Kidney (tissue), 14 donors: ENCODE results near the gene MITF. TPM values are rescaled to one million over a fixed set of nuclear protein-coding genes. Genes with fewer than 3 reads are reported as not detected.

ENCODE experiments used
- DNase-seq, 5 donors: peaks; one replicate each; pipeline ENCODE4 v3.0.0-alpha.2; 2013 to 2020
- FAIRE-seq: peaks from 2 replicates; lab custom pipeline; 2012; peaks lifted over from hg19 to GRCh38; lab: Jason Lieb, UNC
- H3K27ac ChIP-seq, 2 donors: one replicate each; pipeline ENCODE4 v1.7.0; 2013; ENCODE audit warnings: low read depth in 2 of 2, low read length in 2 of 2, inconsistent platforms in 1 of 2
- H3K27me3 ChIP-seq: one replicate; pipeline ENCODE4 v1.7.1; 2013; ENCODE audit warnings: low read length, inconsistent platforms; ENCODE audit not compliant: control insufficient read depth, insufficient read depth
- H3K36me3 ChIP-seq, 3 donors: one replicate each; pipeline versions ENCODE4 v1.7.0 to v1.7.1; 2013; ENCODE audit warnings: low read length in 3 of 3, control low read depth in 1 of 3, inconsistent platforms in 1 of 3; ENCODE audit not compliant: insufficient read depth in 3 of 3, control insufficient read depth in 2 of 3
- H3K4me1 ChIP-seq, 3 donors: one replicate each; pipeline versions ENCODE4 v1.7.0 to v1.7.1; 2013; ENCODE audit warnings: low read length in 3 of 3, inconsistent platforms in 1 of 3, low read depth in 1 of 3; ENCODE audit not compliant: control insufficient read depth in 2 of 3, insufficient read depth in 2 of 3
- H3K4me3 ChIP-seq, 3 donors: one replicate each; pipeline versions ENCODE4 v1.7.0 to v1.8.1; 2013; ENCODE audit warnings: low read length in 3 of 3, control low read depth in 1 of 3, inconsistent platforms in 1 of 3
- H3K9ac ChIP-seq, 3 donors: one replicate each; pipeline versions ENCODE4 v1.7.0 to v1.7.1; 2013; ENCODE audit warnings: low read length in 3 of 3, control low read depth in 1 of 3, inconsistent platforms in 1 of 3
- H3K9me3 ChIP-seq, 3 donors: one replicate each; pipeline versions ENCODE4 v1.7.0 to v1.7.1; 2013; ENCODE audit warnings: low read length in 3 of 3, control low read depth in 1 of 3, inconsistent platforms in 1 of 3; ENCODE audit not compliant: control insufficient read depth in 2 of 3, insufficient read depth in 1 of 3
- CTCF ChIP-seq: IDR thresholded peaks from 3 replicates; pipeline ENCODE4 v1.5.1; 2012; ENCODE audit warnings: mild to moderate bottlenecking, moderate library complexity, borderline replicate concordance; ENCODE audit not compliant: insufficient read depth; ENCODE audit errors: extremely low read depth
- intact Hi-C: fragments of 100-400 bp; cut with DNase I; formaldehyde crosslinking; loops from one replicate; pipeline ENCODE4 v1.11.1; 2022
- polyA plus RNA-seq: library from polyadenylated mRNA; stranded (reverse); fragments of 350-450 nt; fragmentation: Illumina TruSeq; extraction: RNeasy Lipid Tissue Mini Kit (QIAGEN cat#74804); gene quantifications from one replicate; pipeline ENCODE4 v1.2.3, GENCODE V29; 2014; ENCODE audit warnings: low read depth, low replicate concordance; ENCODE audit not compliant: insufficient read depth
- total RNA-seq: library from RNA; stranded (reverse); fragmentation: NEBNext Ultra II Directional; extraction: Animal tissue kit (Norgen Biotek cat#: 25700); gene quantifications from one replicate; pipeline ENCODE4 v1.2.1, GENCODE V29; 2021
- donor health status: control.
- donor health status: control.
- donor health status: control.
- donor health status: control.
- donor health status: control.
- donor health status: DM: yes; HTN: yes; CAD: no.
- donor health status: Normal renal cell carcinoma (clear cell type).

Gene MITF
- total and polyA plus RNA-seq, 2 donors from 2014 or later = 14.1 to 52.6 TPM

- no peak for TF ChIP-seq CTCF
- DNase-seq (no peak), FAIRE-seq (no peak)
- Histone ChIP-seq H3K4me3 (peak overlapping the region; percentile 88 to 95 (median 88)), H3K27ac (peak overlapping the region in 1 of 2 donors; percentile 34), H3K9ac (peak overlapping the region in 2 of 3 donors; percentile 13 to 89), H3K9me3 (no peaks in the 10 kb centered on the region), H3K27me3 (no peaks in the 10 kb centered on the region), H3K36me3 (no peaks in the 10 kb centered on the region), H3K4me1 (peaks cover 0 to 8% (median 0%) of the 10 kb centered on the region in 3 donors)
- intact Hi-C loops = no loop called here
These were observed 433 bp upstream of the MITF start for GRCh38 chr3:69738859-69739203.

- TF ChIP-seq CTCF = no peak
- H3K27ac ChIP-seq = peak overlapping the region; percentile 77 to 80
- DNase-seq = peak; percentile 57 to 83 (median 70)
- no peaks in the 10 kb centered on the region for H3K9me3 ChIP-seq
- peak overlapping the region in 2 of 3 donors; percentile 75 to 81 for H3K9ac ChIP-seq
- H3K4me3 ChIP-seq = peak overlapping the region; percentile 44 to 88 (median 88)
- intact Hi-C loops = no loop called here
- H3K36me3 ChIP-seq = no peaks in the 10 kb centered on the region
- no peaks in the 10 kb centered on the region for H3K27me3 ChIP-seq
- peaks cover 0 to 8% (median 0%) of the 10 kb centered on the region in 3 donors for H3K4me1 ChIP-seq
- FAIRE-seq = no peak
These were observed 1.1 kb downstream of the MITF start for GRCh38 chr3:69740103-69741021.

GRCh38 chr3:69741032-69741767 lies 1.9 kb downstream of the MITF start:
- Histone ChIP-seq H3K27me3 (no peaks in the 10 kb centered on the region), H3K4me1 (peaks cover 0 to 8% (median 0%) of the 10 kb centered on the region in 3 donors), H3K27ac (peak overlapping the region in 1 of 2 donors; percentile 67), H3K9ac (peak overlapping the region in 1 of 3 donors; percentile 75), H3K36me3 (no peaks in the 10 kb centered on the region), H3K9me3 (no peaks in the 10 kb centered on the region), H3K4me3 (peak overlapping the region in 2 of 3 donors; percentile 88)
- TF ChIP-seq CTCF = no peak
- no peak for FAIRE-seq
- peak in 1 of 5 donors; percentile 8 for DNase-seq
- intact Hi-C loops = no loop called here
